ENCODE results near the gene CHMP3.

DNA sequence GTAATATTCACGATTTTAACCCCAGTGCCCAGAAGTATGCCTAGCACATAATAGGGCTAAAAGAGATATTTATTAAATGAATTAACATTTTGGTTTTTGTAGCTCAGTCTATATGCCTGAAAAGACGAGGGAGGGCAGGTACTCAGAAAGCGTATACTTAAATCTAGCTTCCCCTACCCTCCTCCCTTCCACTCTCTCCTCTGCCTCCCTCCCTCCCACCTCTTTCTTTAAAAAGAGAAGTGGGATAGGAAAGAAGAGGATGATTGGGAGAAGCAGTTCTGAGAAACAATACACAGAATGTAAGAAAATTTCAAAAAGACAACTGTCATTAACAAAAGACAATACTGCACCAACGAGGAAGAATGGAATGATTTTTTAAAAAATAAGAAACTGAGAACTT lies 39.8 kb downstream of the CHMP3 start:
- TF ChIP-seq, protein P1, sequence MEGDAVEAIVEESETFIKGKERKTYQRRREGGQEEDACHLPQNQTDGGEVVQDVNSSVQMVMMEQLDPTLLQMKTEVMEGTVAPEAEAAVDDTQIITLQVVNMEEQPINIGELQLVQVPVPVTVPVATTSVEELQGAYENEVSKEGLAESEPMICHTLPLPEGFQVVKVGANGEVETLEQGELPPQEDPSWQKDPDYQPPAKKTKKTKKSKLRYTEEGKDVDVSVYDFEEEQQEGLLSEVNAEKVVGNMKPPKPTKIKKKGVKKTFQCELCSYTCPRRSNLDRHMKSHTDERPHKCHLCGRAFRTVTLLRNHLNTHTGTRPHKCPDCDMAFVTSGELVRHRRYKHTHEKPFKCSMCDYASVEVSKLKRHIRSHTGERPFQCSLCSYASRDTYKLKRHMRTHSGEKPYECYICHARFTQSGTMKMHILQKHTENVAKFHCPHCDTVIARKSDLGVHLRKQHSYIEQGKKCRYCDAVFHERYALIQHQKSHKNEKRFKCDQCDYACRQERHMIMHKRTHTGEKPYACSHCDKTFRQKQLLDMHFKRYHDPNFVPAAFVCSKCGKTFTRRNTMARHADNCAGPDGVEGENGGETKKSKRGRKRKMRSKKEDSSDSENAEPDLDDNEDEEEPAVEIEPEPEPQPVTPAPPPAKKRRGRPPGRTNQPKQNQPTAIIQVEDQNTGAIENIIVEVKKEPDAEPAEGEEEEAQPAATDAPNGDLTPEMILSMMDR (IDR thresholded peaks at IDR 0.05 in 4 of 5, conservative IDR thresholded peaks at IDR 0.05 in 1 of 5) = no peak
- no peak for TF ChIP-seq POLR2A (IDR thresholded peaks at IDR 0.05)

Data from gastrocnemius medialis (tissue), 4 donors.